ENCODE data around the gene GALNT6.
"Not testable (repeated sequence)": the region's sequence is repeated elsewhere in the genome, so short reads cannot be mapped to it uniquely, and the experiment has no call there.

Gene GALNT6

GRCh38 chr12:51322452-51322851, 68.8 kb downstream of the GALNT6 start:
- no peak for DNase-seq

- no peak for DNase-seq
Observed at GRCh38 chr12:51321882-51322281, 69.3 kb downstream of the GALNT6 start.

- no peak for DNase-seq
Observed at GRCh38 chr12:51320695-51321320, 70.4 kb downstream of the GALNT6 start.

- no peak for DNase-seq
Observed at GRCh38 chr12:51320311-51320694, 70.9 kb downstream of the GALNT6 start.

- no peak for DNase-seq
Observed at GRCh38 chr12:51318846-51319599, 72.2 kb downstream of the GALNT6 start.

DNA sequence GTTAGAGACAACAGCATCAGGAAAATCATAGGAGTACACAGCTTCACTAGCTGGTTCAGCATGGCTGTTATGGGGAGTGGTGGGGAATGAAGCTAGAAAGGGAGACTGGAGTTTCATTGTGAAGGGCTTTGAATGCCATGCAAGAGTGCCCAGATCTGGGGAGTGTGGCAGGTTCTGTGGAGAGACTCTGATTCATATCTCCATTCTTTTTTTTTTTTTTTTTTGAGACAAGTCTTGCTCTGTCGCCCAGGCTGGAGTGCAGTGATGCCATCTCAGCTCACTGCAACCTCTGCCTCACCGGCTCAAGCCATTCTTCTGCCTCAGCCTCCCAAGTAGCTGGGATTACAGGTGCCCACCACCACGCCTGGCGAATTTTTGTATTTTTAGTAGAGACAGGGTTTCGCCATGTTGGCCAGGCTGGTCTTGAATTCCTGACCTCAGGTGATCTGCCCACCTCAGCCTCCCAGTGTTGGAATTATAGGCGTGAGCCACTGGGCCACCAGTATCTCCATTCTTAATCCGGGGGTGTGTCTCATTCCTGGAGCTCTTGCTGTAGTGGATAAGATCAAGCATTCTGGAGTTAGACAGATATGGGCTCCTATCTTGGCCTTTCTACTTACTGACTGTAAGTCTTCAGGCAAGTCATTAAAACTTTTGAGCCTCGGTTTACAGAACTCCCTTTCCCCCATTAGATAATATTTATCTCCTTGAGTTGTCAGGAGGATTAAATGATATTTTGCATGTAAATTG, 73.0 kb downstream of the GALNT6 start:
- not testable (repeated sequence) for DNase-seq

GRCh38 chr12:51311389-51311788, 79.8 kb downstream of the GALNT6 start:
- DNase-seq: no peak

DNA sequence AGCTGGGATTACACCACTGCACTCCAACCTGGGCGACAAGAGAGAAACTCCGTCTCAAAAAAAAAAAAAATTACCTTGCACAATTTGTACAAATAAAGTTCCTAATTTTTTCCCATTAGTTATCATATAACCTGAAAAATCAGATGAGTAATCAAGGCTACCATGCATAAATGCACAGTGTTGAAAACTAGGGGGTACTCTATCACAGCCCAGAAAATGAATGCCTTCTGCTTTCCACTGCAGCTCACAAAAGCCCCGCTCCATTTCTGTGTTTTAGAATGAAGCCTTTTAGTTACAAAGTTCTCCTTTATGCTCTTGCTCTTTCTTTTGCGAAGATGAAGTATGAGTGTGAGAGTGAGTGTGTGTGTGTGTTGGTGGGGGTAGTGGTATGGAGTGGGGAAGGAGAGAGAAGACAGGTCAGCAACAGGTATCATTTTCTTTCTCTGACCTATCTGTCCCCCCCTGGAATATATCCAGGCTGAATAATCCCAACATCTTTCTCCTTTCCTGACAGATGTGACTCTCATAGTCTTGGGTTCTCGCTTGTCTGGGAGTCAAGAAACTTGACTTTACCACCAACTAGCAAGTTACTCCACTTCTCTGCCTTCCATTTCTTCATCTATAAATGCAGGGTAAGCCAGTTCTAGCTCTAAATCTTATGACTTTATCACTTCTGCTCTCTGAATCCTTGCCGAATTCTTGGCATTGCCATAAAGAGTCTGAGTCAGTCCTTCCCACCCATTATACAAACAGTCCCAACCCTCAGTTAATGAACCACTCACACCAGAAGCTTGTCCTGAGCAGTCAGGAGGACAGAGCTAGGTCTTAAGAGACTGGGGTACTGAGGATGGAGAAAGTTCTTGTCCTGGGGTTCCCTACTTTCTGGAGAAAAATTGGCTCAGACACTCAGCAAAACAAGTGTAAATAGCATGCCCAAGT, 83.3 kb downstream of the GALNT6 start:
- no peak for DNase-seq

GRCh38 chr12:51306507-51306906, 84.7 kb downstream of the GALNT6 start:
- no peak for DNase-seq
